Putamen (tissue), 1 donor: ENCODE results near the gene ZNF423.

Experiments used
- DNase-seq: peaks from one replicate; pipeline ENCODE4 v3.0.0-alpha.2; 2016; ENCODE audit warnings: low spot score

ZNF423 gene

GRCh38 chr16:49782405-49782804 lies 73.5 kb downstream of the ZNF423 start:
- no peak for DNase-seq

- DNase-seq: no peak
These were observed 74.5 kb downstream of the ZNF423 start for GRCh38 chr16:49781401-49781800.

GRCh38 chr16:49780433-49780832 lies 75.5 kb downstream of the ZNF423 start:
- no peak for DNase-seq

DNA sequence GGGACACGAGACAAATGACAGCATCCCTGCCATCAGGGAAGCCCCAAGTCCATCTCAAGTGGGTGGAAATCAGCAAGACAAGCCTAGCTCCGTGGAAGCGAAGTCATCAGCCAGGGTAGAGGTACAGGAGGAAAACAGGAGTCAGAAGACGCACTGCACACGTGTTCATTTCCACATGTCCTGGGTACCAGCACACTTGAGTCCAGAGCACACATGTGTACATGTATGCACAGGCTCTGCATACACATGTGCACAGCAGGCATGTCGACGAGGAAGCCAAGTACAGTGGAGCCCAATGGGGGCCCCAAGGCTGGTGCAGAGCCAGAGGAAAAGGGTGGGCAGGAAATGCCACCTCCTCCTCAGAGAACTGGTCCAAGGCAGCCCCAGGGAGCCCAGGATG lies 75.9 kb downstream of the ZNF423 start:
- DNase-seq: no peak

DNA sequence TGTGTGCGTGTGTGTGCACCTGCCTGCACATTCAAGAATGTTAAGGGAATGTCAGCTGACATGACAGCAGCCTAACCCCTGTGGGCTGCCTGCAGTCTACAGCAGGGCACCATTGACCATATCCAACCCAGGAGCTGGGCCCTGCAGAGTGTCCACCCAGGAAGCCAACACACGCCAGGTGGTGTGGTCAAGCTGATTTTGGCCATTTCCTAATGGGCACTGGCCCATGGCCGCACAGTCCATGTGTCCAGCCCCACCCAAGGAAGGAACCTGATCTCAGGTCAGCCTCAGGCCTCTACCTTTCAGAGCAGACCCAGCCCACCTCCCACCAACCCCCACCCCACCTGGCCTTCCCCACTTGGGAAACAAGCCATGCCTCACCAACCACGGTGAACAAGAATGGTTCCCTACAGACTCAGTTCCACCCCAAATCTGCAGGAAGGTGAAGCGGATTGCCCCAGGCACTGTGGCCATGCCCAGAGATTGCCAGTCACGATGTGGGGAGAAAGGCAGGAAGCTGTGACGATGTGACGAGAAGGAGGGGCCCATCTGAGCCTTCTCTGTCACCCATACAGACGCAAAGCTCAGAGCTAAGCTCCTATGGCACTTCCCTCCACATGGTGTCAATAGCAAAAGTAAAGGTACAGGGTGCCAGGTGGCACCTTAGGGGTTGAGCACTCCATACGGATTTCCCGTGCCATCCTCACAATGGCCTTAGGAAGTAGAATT lies 77.5 kb downstream of the ZNF423 start:
- DNase-seq: no peak

- no peak for DNase-seq
These were observed 79.2 kb downstream of the ZNF423 start for GRCh38 chr16:49776734-49777133.

- peak; percentile 39 for DNase-seq
These were observed 79.8 kb downstream of the ZNF423 start for GRCh38 chr16:49776085-49776595.

- no peak for DNase-seq
These were observed 80.3 kb downstream of the ZNF423 start for GRCh38 chr16:49775581-49775980.

- DNase-seq: no peak
These were observed 80.9 kb downstream of the ZNF423 start for GRCh38 chr16:49775018-49775417.

DNA sequence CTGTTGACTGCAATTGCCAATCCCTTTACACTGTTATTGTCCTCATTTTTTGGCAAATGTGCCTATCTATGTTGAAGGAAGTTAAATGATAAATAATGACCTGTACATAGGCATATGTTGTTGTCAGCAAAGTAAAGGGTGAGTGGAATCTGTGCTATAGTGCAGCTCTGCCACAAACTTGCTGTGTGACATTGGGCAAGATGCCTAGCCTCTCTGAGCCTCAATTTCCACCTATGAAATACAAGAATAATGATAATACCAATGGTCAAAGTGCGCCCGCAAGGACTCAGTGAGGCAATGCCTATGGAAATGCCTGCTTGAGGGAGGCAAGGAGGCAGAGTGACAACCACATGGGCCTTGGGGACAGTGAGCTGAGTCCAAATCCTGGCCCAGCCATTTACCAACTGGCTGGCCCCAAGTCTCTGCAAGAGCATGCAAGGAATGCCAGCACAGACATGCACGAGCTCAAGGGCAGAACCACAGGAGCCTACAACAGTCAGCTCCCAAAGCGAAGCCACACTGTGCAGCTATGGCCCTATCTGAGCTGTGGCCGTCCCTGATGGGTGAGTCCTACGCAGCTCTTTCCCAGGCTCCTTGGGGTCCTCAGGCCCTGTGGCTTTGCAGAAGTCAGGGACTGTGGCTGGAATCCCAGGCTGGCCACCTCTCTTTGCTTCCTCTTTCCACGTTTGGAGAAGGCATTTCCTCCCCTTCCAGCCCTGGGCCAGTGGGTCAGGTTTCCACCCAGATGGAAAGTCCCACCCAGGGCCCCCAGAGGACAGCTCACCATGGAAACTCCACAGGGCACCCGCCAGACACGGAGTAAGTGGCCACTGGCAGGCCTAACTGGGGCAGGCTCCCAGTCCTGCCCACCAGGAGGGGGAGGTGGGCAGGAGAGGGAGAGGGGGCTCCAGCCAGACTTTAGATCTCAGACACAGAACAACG lies 82.1 kb downstream of the ZNF423 start:
- DNase-seq: no peak

GRCh38 chr16:49767998-49768397 lies 87.9 kb downstream of the ZNF423 start:
- DNase-seq: no peak

DNA sequence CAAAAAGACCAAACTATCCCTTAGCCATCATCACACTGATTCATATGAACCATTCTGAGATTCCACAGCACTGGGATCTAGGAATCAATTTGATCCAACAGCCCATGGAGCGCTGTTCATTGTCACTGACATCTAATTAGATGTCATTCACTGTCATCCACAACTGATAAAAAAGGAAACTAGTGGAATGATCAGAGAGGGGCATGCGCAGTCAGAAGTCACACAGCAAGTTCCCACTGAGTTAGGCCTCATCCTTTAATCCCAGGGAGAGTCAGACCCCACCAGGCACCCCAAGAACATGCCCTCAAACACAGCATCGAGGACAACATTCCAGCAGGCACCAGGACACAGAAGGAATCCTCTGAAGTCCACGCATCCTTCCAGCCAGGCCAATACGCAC lies 88.5 kb downstream of the ZNF423 start:
- DNase-seq: no peak

DNA sequence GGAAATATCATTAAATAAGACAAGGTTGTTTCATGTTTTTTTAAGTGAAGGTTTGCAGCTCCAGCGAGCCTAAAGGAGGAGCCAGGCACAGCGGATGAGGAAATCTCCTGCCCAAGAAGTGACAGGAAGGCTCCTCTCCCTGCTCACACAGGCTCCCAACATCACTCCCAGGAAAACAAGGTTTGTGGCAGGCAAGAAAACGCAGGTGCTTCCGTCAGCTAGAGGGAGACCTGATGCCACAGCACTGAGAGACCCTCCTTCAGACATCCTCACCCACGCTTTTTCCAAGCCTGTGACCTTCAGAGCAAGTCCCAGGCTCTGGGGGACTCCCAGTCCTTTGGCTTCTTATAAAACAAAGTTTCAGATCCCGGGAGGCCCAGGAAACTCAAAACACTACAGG lies 89.7 kb downstream of the ZNF423 start:
- no peak for DNase-seq

GRCh38 chr16:49763826-49764225 lies 92.1 kb downstream of the ZNF423 start:
- no peak for DNase-seq

DNA sequence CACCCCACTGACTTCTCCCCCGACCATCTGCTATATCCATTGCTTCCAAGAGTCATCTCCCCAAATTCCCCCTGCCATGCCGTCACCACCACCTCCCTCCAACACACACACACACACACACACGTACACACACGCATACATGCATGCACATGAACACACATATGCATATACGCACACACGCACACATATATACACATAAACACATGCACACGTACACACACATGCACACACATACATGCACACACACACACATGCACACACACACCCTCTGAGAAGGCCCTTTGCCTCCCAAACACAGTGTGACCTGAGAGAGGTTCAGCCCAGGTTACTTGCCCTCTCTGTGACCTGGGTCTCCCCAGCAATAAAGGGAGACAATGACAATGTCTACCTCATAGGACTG lies 95.1 kb downstream of the ZNF423 start:
- no peak for DNase-seq

DNA sequence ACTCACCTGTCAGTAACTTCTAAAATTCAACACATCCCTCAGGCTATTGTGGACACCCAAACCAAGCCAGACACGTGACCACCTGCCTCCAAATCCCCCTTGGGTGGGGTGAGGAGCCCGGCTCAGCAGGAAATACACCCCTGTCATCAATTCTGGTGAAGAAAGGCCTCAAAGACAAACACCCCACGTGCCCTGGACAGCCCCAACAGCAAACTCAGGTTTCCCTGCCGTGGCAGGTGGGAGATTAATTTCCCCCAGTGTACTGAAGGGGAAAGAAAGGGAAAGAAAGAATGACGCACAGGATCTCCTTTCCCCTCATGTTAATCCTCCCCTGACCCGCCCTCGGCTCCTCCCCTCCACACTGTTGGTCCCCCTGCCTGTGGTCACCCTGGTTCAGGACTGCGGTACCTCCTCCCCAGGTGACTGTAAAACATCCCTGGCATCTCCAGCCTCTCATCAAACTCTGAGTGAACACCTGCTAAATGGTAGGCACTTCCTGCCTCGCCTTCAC lies 98.3 kb downstream of the ZNF423 start:
- DNase-seq: no peak

DNA sequence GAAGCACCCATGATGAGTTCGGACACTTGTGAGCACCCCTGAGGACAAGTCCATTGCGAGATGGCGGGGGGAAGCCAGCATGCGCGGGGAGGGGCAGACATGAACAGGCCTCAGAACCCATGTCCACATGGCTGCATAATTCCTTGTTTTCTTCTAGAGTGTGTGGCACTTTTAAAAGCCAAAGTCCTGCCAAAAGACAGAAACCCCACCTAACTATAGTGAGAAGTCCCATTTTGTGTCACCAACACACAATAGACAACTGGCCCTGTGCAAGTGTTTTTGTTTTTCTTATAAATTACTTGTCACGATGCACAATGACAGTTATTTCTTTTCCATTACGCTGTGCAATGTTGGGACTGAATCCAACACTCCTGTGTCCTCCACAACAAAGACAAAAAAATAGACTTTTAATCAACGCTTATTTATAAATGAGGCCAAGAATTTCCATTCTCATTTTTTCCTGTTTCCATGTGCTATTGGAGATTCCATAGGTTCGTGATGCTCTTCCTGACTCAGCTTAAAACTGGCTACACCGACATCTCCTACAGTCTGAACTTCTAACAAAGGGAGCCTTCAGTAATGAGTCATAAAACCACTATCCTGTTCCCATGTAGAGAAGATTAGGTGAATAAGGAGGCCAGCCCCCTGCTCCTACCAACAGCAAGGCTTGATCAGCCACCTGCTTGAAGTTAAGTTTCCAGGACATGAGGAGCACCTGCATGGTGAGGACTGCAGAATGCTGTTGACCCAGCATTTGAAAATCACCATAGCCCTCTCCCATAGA lies 98.9 kb downstream of the ZNF423 start:
- no peak for DNase-seq

GRCh38 chr16:49755716-49756505 lies 100.0 kb downstream of the ZNF423 start:
- DNase-seq: no peak

- no peak for DNase-seq
These were observed 100.6 kb downstream of the ZNF423 start for GRCh38 chr16:49755313-49755620.

DNA sequence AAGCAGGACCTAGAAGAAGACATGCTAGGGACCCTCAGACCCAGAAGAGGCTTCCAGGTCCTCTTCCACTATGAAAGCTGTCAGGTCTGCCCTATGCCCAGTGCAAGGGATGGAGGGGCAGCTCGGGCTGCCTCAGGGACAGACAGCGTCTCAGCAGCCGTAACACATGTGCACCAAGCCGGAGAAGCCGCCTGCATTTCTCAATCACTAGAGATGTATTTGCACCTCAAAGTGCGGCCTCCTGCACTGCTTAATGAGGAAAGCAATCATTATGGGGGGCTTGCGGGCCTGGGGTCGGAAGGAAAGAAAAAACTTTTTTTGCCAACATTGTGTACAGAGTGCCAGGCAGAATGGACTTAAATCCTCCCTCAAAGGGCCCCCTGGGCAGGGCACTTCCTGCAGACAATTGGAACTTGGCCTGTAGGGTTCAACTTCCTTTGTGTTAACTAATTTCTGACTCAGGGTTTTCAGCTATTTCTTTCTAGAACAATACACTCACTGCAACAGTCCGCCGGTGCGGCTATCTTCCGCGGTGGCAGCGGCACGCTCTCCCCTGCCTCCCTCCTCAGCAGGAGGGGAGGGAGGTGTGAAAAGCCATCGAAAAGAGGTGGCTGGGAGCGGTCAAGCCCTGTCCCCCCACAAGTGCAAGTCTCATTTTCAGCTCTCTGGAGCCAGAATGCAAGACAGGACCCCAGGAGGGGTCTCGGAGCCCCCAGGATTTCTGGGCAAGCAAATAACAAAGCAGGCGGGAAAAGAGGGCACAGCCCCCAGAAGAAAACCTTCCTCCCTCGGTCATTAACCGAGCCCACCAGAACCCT lies 101.2 kb downstream of the ZNF423 start:
- DNase-seq: no peak
